Neural cell (in vitro differentiated cells): ENCODE results near the gene RPS4Y2. TPM values are rescaled to one million over a fixed set of nuclear protein-coding genes. Genes with fewer than 3 reads are reported as not detected.

Source experiments
- H2AFZ ChIP-seq: fragments of 200-600, 300-800 bp; sonication (generic), shearing (Covaris generic); 2 replicates; pipeline ENCODE4 v1.6.0; 2014; ENCODE audit warnings: low read depth, mild to moderate bottlenecking, antibody characterized with exemption, low read length, moderate library complexity
- H3F3A ChIP-seq: fragments of 200-600 bp; shearing (Covaris generic); 2 replicates; pipeline ENCODE4 v1.6.1; 2016; ENCODE audit warnings: mild to moderate bottlenecking, moderate library complexity, mixed read lengths, antibody characterized with exemption, low read length; ENCODE audit not compliant: insufficient read depth, poor library complexity, severe bottlenecking
- H3K27ac ChIP-seq: fragments of 200-600, 300-800 bp; sonication (generic), shearing (Covaris generic); 2 replicates; pipeline ENCODE4 v1.5.1; 2014; ENCODE audit warnings: mild to moderate bottlenecking, low read length, moderate library complexity
- H3K27me3 ChIP-seq: fragments of 300-800, 200-600 bp; sonication (generic), shearing (Covaris generic); 2 replicates; pipeline ENCODE4 v1.6.0; 2014; ENCODE audit warnings: mild to moderate bottlenecking, low read depth, low read length, moderate library complexity; ENCODE audit not compliant: insufficient read depth
- H3K36me3 ChIP-seq: fragments of 300-800, 200-600 bp; sonication (generic), shearing (Covaris generic); 2 replicates; pipeline ENCODE4 v1.5.1; 2014; ENCODE audit warnings: mild to moderate bottlenecking, antibody characterized with exemption, low read length, moderate library complexity; ENCODE audit not compliant: insufficient read depth
- H3K4me2 ChIP-seq: fragments of 300-800, 200-600 bp; sonication (generic), shearing (Covaris generic); 2 replicates; pipeline ENCODE4 v1.6.0; 2014; ENCODE audit warnings: mild to moderate bottlenecking, low read length
- H3K4me3 ChIP-seq: fragments of 300-800, 200-600 bp; sonication (generic), shearing (Covaris generic); 2 replicates; pipeline ENCODE4 v1.5.1; 2014; ENCODE audit warnings: mild to moderate bottlenecking, low read length, moderate library complexity
- H3K79me2 ChIP-seq: fragments of 200-600 bp; shearing (Covaris generic); replicated peaks from 2 replicates; pipeline ENCODE4 v1.6.0; 2014; ENCODE audit warnings: mild to moderate bottlenecking, low read length, moderate library complexity; ENCODE audit not compliant: insufficient read depth
- H3K9ac ChIP-seq: fragments of 300-800, 200-600 bp; sonication (generic), shearing (Covaris generic); 2 replicates; pipeline ENCODE4 v1.6.1; 2016; ENCODE audit warnings: mild to moderate bottlenecking, low read length, mixed read lengths
- H3K9me2 ChIP-seq: fragments of 200-600 bp; shearing (Covaris generic); 2 replicates; pipeline ENCODE4 v1.6.1; 2016; ENCODE audit warnings: mild to moderate bottlenecking, low read length, mixed read lengths; ENCODE audit not compliant: insufficient read depth
- H3K9me3 ChIP-seq: fragments of 200-600, 300-800 bp; sonication (generic), shearing (Covaris generic); 2 replicates; pipeline ENCODE4 v1.6.1; 2016; ENCODE audit warnings: mild to moderate bottlenecking, mixed run types, low read length, moderate library complexity, mixed read lengths
- H4K20me1 ChIP-seq: fragments of 200-600 bp; shearing (Covaris generic); 2 replicates; pipeline ENCODE4 v1.6.1; 2016; ENCODE audit warnings: mild to moderate bottlenecking, mixed run types; ENCODE audit not compliant: insufficient read depth
- CTCF ChIP-seq: fragments of 450-650 bp; IDR thresholded peaks from 2 replicates; pipeline ENCODE4 v1.5.1; 2014; ENCODE audit warnings: antibody characterized with exemption, mild to moderate bottlenecking, moderate library complexity; ENCODE audit not compliant: poor library complexity, severe bottlenecking
- EP300 ChIP-seq: fragments of 450-650 bp; conservative IDR thresholded peaks from 2 replicates; pipeline ENCODE4 v1.6.1; 2014; ENCODE audit warnings: antibody characterized with exemption, mild to moderate bottlenecking, moderate library complexity; ENCODE audit not compliant: poor library complexity, severe bottlenecking
- EZH2 ChIP-seq: fragments of 200-600, 300-800 bp; shearing (Covaris generic), sonication (generic); IDR thresholded peaks from 2 replicates; pipeline ENCODE4 v1.6.1; 2014; ENCODE audit warnings: antibody characterized with exemption, low read length, borderline replicate concordance, mild to moderate bottlenecking; ENCODE audit not compliant: insufficient read depth, poor library complexity, severe bottlenecking
- MXI1 ChIP-seq: fragments of 450-650 bp; conservative IDR thresholded peaks from 2 replicates; pipeline ENCODE4 v1.6.1; 2014; ENCODE audit warnings: antibody characterized with exemption, mild to moderate bottlenecking; ENCODE audit not compliant: poor library complexity, severe bottlenecking
- POLR2AphosphoS5 ChIP-seq: IDR thresholded peaks from 2 replicates; pipeline ENCODE4 v1.6.1; 2012
- RAD21 ChIP-seq: fragments of 450-650 bp; conservative IDR thresholded peaks from 2 replicates; pipeline ENCODE4 v1.6.1; 2014; ENCODE audit warnings: antibody characterized with exemption, mild to moderate bottlenecking, moderate library complexity
- REST ChIP-seq: IDR thresholded peaks from 2 replicates; pipeline ENCODE4 v1.6.1; 2012; ENCODE audit warnings: borderline replicate concordance
- SMC3 ChIP-seq: fragments of 450-650 bp; conservative IDR thresholded peaks from 2 replicates; pipeline ENCODE4 v1.6.1; 2014; ENCODE audit warnings: antibody characterized with exemption, mild to moderate bottlenecking, moderate library complexity; ENCODE audit not compliant: poor library complexity
- TAF1 ChIP-seq: IDR thresholded peaks from 2 replicates; pipeline ENCODE4 v1.6.1; 2012; ENCODE audit warnings: low read depth
- polyA plus RNA-seq: library from polyadenylated mRNA; depleted of rRNA; stranded (reverse); fragments of >200 nt; gene quantifications from 2 replicates; pipeline ENCODE4 v1.2.3, GENCODE V29; 2014

RPS4Y2 gene
- polyA plus RNA-seq, 1 donor from 2014 or later, result not detected

DNA sequence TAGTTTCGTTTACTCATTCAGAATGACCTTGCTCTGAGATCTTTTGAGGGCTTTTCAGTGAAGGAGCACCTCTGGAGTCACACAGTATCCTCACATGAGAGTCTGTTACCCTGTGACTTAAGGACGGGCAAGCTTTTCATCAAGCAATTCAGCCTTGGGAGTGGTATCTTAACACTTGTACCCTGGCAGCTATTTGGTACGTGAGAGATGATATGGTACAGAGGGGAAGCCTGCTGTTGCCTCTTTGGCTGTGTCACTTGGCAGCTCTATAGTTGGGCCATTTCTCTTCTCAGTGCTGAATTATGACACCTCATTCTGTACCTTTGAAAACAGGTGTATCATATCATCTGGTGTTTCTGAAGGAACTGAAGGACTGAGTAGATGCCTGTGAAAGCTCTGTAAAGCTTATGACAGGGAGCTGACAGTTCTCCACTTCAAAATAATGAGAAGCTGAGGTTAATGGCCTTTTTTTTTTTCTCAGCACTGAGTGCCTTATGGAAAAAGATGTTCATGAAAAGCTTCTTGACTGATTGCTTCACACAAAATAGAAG lies 24.3 kb downstream of the RPS4Y2 start:
- H3K9me3 ChIP-seq, result no peaks in the 10 kb centered on the region
- H3K9me2 ChIP-seq, result no peaks in the 10 kb centered on the region
- no peaks in the 10 kb centered on the region for H3F3A ChIP-seq
- H2AFZ ChIP-seq, result no peak overlapping the region
- H3K27me3 ChIP-seq, result no peaks in the 10 kb centered on the region
- H3K36me3 ChIP-seq, result no peaks in the 10 kb centered on the region
- no peak overlapping the region for H3K9ac ChIP-seq
- TF ChIP-seq REST, result no peak
- TF ChIP-seq EZH2, result no peak
- no peak for TF ChIP-seq RAD21
- no peak for TF ChIP-seq POLR2AphosphoS5
- TF ChIP-seq TAF1, result no peak
- TF ChIP-seq EP300, result no peak
- TF ChIP-seq SMC3, result no peak
- no peak for TF ChIP-seq MXI1
- no peak for TF ChIP-seq CTCF
- no peak overlapping the region for H3K27ac ChIP-seq
- H3K4me2 ChIP-seq, result no peak overlapping the region
- H3K79me2 ChIP-seq, result no peaks in the 10 kb centered on the region
- no peaks in the 10 kb centered on the region for H4K20me1 ChIP-seq
- no peak overlapping the region for H3K4me3 ChIP-seq

DNA sequence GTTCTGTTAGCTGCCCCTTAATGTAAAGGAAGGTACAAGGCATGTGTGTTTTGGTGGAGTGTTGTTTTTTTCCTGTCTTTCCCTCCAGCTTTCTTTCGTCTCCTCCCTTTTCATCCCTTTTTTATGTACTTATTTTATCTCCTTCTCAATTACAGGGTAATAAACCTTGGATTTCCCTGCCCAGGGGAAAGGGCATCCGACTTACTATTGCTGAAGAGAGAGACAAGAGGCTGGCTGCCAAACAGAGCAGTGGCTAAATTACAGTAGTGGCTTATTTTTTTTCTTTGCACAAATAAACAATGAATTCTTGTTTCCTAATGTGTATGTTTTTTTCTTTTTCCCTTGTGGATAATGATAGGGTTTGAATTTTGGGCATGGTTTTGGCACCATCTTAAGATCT lies 24.9 kb downstream of the RPS4Y2 start:
- H3F3A ChIP-seq, result no peaks in the 10 kb centered on the region
- H4K20me1 ChIP-seq, result no peaks in the 10 kb centered on the region
- H3K79me2 ChIP-seq, result no peaks in the 10 kb centered on the region
- no peaks in the 10 kb centered on the region for H3K36me3 ChIP-seq
- H2AFZ ChIP-seq, result no peak overlapping the region
- H3K9me3 ChIP-seq, result no peaks in the 10 kb centered on the region
- TF ChIP-seq MXI1 (no peak), TAF1 (no peak), POLR2AphosphoS5 (no peak)
- no peak overlapping the region for H3K4me2 ChIP-seq
- H3K27me3 ChIP-seq, result no peaks in the 10 kb centered on the region
- no peak overlapping the region for H3K4me3 ChIP-seq
- no peak overlapping the region for H3K9ac ChIP-seq
- no peaks in the 10 kb centered on the region for H3K9me2 ChIP-seq
- H3K27ac ChIP-seq, result no peak overlapping the region
